ENCODE measurements around the gene AACS.

DNA sequence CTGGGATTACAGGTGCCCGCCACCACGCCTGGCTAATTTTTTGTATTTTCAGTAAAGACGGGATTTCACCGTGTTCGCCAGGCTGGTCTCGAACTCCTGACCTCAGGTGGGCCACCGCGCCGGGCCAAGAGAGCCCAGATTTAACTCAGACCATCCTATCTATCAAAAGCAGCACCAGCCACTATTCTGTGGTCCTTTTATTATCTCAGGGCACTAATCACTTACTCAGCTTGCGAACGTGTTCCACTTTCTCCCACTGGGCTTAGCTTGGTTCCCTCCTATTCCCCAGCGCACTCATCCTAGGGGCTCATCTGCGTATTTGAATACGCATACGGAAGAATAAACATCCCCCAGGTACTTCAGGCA is 16.2 kb upstream of the AACS start:
- TF ChIP-seq ZNF274 (IDR thresholded peaks at IDR 0.05; ENCODE audit: low read depth, low read length) = no peak
- TF ChIP-seq SUZ12 (IDR thresholded peaks at IDR 0.05; ENCODE audit: extremely low read depth, insufficient read depth, insufficient read length) = no peak

Data from NT2/D1 (cell line).